HG03378 (cell line): ENCODE measurements around the gene CHD6.

Experiments used
- ATAC-seq: cut with Tn5 transposase; IDR thresholded peaks from one replicate; pipeline ENCODE4 v1.9.1; 2021; ENCODE audit warnings: mild to moderate bottlenecking, moderate library complexity; ENCODE audit not compliant: unreplicated experiment

Gene CHD6

DNA sequence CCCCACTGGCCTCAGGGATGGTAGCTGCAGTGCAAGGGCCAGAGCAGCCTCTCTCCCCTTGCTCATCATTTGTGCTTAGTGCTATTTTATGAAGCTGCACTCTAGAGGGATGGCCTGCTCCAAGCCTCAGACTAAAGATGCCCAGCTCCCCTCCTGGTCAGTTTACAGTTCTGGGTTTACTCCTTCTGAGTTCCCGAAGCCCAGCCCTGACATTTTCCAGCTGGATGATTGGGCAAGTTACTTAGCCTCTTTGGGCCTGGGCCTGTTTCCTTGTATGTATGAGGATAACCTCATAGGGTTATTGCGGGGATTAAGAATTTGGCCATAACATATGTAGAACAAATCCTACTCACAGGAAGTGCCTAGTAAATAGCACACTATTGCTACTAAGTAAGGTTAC, 219.8 kb downstream of the CHD6 start:
- no peak for ATAC-seq

DNA sequence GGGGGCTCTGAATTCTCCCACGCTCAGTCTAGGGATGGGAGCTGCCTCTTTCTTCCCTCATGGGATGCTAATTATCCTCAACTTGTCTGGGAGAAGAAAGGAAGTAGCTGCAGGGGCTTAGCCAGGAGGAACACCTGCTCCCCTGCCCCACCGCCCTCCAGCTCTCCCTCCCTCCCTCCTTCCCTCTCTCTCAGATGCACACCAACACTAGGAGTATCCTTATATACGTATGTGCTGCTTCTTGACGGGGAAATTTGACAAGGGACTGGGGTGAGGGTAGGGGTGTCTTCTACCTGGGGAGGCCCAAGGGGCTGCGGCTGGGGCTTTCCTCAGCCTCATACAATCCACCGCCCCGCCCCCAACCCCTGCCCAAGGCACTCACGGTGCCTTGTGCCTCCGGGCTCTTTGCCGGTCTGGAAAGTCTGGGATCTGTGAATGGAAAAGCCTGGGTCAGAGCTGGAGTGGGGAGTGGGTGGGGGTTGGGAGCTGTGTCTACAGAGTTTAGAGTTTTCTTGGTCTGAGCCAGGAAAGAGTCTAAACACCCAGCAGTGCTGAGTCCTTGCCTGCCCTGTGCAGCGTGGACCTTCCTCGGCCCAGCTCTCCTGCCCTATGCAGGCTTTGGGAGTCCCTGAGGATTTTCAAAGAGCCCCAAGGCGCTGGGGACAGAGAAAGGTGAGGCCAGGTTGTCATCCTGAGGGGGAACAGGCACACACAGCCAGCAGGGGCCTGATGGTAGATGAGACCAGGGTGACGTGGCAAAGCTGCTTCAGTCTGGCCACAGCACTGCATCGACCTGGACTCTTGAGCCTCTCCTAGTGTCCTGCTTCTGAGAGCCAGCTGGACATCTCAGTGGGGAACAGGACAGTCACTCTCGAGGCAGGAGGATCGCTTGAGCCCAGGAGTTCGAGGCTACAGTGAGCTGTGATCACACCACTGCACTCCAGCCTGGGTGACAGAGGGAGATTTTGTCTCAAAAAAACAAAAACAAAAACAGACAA, 222.2 kb downstream of the CHD6 start:
- no peak for ATAC-seq

DNA sequence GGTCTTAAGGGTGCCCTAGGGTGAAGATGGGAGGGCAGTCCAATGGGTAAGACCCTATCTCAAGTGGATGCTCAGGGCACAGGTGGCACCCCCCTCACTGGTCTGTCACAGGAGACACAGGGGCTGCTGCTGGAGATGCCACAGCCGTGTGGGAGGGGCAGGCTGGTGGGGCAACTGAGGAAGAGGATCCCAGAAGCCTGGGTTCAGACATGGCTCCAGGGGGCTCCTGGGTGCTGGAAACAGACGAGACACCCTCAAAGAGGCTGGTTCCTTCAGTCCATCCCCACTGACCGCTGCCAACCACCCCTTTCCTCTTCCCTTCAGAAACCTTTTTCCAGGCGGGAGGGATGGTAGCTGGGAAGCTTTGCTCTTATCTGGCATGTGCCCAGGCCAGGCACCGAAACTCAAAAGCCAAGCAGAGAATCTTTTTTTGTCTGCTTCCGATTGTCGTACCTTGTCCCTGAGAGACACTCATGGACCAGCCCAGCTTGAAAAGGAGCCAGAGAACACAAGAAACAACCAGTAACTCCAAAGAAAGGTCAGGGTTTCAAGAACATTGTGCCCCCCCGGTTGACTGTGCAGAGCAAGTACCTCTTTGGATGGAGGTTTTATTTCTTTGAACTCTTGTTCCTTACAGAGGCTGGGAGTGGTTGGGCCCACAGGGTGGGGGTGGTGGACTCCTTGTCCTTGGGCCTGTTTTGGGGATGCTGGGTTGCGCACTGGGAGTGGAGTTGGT, 223.1 kb downstream of the CHD6 start:
- no peak for ATAC-seq

DNA sequence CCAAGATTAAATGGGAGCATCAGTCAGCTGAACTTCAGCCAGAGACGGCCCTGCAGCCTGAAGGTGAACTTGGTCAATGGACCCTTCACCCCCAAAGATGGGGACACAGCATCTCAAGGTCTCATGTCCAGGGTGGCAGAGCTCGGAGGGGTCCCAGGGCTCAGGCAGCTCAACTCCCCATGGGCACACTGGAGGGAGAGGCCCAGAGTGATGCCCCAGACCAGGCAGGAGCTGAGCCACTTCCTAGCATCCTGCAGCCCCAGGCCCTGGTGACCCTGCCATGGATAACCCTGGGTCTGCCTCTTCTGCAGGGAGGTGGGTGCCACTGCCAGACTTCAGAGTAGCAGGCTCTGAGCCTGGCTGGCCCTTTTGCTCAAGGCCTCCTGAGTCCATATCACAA, 224.1 kb downstream of the CHD6 start:
- ATAC-seq: no peak

DNA sequence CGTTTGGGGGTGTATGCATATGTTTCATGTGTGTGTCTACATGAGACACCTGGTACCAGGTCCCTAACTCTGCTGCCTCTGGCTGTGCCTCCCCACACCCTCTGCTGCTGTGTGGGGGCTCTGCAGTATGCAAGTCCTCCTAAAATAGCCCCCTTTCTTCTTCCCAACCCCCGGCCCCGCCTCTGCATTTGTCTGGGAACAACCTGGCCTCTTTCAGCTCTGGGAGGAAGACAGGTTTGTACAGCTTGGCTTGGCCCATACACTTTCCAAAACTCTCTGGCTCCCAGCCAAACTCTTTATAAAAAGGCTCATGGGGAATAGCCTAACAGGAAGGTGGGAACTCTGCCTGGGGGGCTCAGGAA, 224.5 kb downstream of the CHD6 start:
- ATAC-seq: no peak

DNA sequence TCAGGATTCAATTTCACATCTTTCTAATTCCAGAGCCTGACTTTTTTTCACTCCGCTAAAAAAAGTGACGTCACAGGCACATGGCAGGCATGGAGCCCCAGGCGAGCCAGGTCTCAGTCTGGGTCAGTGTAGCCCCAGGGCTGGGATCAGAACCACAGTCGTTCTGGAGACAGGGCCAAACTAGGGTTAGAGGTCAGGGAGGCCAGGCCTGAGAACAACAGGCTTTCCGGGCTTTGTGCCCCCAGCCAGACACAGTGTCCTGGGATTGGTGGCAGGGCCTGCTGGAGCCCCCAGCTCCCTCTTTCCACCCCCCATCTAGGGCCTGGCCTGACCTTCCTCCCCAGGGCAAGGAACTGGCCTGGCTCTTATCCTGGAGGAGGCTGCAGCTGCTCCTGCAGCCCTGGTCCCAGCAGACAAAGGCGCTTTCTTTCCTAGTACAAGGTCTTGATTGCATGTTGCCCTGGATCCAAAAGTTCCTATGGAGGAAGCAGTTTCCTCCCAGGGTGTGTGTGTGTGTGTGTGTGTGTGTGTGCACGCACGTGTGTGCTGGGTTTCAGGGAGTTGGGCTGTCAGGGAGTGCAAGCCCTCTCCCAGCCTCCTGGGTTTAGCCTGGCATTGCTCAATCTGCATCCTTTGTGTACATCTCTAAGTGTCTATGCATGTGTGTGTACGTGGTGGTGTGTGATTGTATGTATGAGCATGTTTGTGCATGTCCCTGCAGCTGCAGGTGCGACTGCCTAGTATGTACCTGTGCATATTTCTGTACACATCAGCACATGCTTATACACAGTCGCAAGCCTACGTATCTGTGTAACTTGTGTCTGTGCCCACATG, 225.1 kb downstream of the CHD6 start:
- ATAC-seq: no peak

DNA sequence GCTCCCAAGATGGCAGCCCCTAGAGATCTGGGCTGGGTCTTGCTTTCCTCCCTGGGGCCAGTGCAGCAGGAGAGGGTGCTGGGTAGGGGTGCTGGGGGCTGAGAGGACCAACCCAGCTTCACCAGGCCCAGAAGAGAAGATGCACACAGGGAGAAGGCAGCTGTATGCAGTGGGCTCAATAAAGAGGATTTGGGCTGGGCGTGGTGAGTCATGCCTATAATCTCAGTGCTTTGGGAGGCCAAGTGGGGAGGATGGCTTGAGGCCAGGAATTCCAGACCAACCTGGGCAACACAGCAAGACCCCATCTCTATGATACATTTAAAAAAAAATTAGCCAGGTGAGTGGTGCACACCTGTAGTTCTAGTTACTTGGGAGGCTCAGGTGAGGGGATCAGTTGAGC, 225.9 kb downstream of the CHD6 start:
- no peak for ATAC-seq

DNA sequence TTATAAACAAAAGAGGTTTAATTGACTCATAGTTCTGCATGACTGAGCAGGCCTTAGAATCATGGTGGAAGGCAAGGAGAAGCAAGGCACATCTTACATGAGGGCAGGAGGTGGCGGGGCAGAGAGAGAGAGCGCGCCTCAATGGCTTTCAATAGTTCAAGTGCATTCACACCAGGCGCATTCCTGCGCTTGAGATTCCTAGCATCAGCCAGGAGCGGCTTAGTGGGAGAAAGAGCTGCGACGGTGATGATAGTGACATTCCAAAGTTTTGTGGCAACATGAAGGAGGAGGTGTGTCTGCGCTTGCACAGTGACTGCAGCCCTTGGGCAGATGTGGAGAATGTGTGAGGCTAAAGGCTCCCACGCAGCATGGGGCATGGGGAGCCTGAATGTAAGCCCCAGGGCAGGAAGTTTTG, 226.6 kb downstream of the CHD6 start:
- ATAC-seq: no peak

DNA sequence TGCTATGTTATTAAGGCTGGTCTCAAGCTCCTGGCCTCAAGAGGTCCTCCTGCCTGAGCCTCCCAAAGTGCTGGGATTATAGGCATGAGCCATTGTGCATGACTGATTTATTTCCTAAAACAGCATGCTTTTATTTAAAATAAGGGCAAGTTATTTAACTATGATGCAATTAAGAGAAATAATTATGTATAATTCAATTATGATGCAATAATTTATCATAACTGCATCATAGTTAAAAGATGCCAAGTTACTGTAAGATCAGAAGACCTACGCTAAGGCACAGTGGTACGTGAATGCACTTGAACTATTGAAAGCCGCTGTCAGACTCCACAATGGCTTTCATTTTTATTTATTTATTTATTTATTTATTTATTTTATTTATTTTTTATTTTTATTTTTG, 227.3 kb downstream of the CHD6 start:
- ATAC-seq: no peak

DNA sequence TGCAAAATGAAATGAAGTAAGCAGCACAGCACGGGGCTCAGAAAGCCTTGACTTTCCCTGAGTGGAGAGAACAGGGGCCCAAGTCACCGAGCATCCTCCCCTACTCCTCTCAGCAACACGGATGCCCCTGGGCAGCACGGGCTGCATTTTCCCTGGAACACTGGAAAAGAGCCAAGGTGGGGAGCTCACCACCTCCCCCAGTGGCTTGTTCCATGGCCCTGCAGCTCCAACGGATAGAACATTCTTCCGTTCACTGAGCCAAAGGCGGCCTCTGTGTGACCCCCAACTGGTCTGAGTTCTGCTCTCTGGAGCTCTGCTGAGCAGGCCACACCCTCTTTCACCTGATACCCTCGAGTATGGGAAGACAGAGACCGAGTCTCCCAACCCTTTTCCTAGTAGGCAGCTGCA, 230.7 kb downstream of the CHD6 start:
- no peak for ATAC-seq

DNA sequence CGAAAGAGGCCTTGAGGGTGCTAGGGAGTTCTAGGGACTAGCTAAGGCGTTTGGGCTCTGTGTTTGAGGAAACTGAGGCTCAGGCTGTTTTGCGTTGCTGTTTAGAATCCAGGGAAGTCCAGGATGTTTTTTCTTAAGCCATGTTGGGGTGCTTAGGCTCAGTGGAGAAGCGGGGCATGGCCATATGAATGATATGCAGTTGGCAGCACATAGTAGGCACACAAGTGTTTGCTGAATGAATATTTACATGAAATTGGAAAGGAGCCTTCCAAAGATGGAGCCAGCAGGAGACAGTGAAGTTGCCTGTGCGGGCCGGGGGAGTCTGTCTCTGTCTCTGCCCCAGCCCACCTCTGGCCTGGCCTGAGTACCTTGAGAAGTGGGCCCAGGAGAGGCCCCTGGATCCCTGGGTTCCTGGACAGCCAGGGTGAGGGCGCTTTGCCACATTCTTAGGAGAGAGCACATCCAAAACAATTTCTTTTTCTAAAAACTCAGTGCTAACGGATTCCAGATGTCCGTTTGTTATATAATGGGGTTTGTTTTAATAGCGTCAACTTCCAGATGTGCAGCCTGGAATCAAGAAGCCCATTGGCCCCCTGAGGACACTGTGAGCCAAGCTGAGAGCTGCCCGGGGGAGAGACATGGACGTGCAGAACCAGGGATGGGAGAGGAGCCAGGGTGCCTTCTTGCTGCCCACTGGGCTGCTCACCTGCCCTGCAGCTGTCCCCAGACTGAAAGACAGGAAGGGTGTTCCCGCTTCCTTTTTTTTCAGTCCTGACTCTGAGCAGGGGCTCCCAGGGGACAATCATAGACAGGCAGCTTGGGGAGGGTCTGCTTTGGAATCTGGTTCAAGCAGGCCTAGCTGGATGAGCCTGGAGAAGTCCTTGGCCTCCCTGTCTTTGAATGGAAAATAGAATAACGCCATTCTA, 231.4 kb downstream of the CHD6 start:
- ATAC-seq: no peak

DNA sequence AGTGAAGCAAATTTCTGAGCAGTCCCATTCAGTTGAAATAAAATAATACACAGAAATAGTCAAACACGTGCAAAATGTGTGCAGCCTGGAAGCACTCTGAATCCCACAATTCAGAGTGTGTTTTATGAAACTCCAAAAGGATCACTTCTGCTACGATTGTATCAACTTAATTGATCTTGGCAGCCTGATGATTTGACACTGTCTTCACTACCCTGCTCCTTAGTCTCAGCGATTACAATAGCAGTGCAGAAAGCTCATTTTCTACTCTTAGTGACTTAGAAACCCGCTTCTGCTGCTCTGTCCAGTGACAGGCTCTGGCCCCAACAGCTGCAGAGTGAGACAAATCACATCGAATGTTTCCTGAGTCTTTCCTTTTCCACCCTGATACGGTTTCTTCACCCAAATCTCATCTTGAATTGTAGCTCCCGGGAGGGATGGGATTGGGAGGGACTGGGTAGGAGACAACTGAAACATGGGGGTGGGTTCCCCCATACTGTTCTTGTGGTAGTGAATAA, 235.3 kb downstream of the CHD6 start:
- ATAC-seq: no peak

DNA sequence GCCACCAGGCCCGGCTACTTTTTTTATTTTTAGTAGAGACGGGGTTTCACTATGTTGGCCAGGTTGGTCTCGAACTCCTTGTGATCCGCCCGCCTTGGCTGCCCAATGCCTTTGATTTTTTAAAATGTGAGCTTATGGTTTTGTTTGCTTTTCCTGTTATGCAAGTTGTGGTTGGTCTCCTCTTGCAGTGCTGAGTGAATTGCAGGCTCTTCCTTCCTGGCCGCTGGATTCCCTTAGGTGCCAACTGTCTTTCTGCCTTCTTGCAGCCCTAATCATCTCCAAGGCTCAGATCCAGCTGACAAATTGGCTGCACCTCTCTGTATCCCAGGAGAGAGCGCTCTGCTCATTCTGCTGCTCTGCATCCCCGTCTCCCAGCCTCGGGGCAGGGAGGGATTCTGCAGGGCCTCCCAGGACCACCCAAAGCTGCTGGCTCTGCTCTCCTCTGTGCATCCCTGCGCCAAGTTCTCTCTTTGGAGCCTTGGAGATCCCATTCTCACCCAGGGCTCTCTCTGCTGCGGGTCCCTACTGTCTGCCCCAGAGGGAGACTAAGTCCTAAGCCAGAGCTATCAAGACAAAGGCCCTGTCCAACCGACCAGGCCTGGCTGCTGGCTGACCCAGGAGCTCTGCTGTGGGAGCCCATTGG, 237.5 kb downstream of the CHD6 start:
- ATAC-seq: no peak

DNA sequence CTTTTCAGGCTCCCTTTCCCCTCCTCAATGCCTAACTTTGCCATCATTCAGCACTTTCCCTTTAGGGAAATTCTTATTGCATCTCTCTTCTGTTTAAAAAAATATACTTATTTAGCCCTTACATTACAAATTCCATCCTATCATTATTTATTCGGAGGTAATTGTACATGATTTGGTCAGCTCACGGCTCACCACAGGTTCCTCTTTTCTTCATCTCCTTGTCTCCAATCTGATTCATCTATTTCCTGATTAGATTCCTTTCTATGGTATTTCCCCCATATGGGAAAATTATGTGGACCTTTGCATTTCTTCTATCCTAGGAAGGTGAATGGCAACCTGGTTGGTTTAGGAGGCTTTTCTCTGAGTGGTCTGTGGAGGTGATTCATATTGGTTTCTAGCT, 238.6 kb downstream of the CHD6 start:
- no peak for ATAC-seq

DNA sequence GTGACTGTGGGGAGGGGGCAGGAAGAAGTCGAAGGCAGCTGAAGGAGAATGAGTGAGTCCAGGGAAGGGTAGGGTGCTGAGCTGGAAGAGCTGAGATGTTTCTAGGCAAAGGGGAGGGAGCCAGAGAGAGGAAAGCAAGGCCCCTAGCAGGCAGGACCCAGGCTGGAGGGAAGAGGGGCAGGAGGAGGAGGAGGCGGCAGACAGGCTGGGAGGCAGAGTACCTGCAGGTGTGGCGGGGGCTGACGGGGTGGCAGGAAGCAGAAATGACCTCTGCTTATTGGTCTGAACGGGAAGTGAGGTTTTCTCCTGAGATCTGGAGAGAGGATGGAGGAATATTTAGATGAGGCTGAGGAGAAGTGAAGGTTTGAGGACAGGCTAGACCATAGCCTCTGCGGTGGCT, 240.9 kb downstream of the CHD6 start:
- no peak for ATAC-seq

DNA sequence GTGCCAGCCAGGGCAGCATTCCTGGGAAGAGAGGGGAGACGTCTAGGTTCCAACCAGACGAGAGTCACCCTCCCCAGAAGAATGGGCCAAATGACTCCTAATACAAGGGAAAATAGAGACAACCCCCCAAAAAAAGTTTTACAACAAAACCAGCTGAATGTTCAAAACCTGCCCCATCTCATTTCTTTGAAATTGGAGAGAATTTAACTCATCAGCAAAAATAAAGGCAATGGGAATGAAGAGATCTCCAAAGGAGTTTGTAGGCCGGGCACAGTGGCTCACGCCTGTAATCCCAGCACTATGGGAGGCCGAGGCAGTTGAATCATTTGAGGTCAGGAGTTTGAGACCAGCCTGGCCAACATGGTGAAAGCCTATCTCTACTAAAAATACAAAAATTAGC, 241.8 kb downstream of the CHD6 start:
- ATAC-seq: no peak

DNA sequence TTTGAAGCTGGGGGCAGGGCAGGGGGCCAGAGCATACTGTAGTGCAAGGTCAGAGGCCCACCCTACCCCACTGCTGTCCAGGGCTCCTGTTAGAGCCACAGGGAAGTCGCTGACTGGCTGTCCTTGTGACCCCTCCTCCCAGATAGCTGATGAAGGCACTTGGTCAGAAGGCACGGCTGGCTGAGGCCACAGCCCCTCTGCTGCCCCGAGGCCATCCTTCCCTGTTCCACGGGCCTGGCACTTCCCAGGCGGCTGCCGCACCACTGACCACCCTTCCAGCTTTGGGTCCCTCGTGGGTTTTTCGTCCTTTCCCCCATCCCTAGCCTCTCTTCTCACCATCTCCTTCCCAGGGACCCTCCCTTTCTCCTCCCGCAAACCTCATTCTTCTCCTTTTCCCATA, 242.3 kb downstream of the CHD6 start:
- ATAC-seq: no peak

DNA sequence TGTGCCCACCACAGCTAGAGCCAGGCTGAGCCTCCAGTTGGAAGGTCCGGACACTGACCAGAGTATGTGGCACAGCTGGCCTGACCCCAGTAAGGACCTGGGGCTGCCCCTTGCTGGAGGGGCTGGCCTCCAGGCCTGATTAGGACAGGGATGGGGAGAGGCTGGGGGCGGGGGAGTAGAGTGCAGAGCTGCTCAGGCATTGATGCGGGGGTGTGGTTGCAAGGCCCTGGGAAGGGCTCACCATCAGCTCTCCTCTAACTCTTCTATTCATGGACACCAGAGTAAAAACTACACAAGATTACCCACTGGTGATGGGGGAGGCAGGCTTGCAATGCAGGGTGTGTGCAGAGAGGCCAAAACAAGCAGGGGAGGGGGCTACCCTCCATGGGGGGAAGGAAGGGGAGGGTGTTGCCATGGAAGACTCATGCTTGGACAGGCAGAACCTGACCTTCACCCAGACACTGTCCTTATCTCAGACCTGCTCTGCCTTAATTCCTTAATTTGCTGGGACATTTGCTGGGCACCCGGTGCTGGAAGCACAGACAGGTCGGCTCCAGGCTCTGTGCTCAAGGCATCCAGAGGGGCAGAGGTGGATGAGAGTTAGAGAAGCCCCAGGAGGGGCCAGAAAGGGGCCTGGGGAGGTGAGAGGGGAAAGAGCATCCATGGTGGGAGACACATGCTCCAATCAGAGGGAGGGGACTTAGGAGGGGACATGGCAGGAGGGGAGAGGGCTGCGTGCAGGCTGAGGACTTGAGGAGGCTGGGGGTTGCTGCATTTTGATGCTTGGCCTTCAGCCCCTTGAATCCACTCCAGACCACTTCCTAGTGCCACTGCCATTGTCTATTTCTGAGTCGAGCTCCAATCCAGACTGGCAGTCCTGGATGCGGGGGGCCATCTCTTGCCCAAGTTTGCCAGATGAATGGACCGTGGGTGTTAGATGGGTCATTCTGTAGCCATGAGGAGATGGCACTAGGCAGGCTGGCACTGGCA, 244.0 kb downstream of the CHD6 start:
- ATAC-seq: no peak
